ENCODE results near the gene FGGY. TPM values are rescaled to one million over a fixed set of nuclear protein-coding genes. Genes with fewer than 3 reads are reported as not detected.
"Not testable (repeated sequence)": the region's sequence is repeated elsewhere in the genome, so short reads cannot be mapped to it uniquely, and the experiment has no call there.

Gene FGGY, protein sequence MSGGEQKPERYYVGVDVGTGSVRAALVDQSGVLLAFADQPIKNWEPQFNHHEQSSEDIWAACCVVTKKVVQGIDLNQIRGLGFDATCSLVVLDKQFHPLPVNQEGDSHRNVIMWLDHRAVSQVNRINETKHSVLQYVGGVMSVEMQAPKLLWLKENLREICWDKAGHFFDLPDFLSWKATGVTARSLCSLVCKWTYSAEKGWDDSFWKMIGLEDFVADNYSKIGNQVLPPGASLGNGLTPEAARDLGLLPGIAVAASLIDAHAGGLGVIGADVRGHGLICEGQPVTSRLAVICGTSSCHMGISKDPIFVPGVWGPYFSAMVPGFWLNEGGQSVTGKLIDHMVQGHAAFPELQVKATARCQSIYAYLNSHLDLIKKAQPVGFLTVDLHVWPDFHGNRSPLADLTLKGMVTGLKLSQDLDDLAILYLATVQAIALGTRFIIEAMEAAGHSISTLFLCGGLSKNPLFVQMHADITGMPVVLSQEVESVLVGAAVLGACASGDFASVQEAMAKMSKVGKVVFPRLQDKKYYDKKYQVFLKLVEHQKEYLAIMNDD
- 8.6 TPM for polyA plus RNA-seq (2013)

DNA sequence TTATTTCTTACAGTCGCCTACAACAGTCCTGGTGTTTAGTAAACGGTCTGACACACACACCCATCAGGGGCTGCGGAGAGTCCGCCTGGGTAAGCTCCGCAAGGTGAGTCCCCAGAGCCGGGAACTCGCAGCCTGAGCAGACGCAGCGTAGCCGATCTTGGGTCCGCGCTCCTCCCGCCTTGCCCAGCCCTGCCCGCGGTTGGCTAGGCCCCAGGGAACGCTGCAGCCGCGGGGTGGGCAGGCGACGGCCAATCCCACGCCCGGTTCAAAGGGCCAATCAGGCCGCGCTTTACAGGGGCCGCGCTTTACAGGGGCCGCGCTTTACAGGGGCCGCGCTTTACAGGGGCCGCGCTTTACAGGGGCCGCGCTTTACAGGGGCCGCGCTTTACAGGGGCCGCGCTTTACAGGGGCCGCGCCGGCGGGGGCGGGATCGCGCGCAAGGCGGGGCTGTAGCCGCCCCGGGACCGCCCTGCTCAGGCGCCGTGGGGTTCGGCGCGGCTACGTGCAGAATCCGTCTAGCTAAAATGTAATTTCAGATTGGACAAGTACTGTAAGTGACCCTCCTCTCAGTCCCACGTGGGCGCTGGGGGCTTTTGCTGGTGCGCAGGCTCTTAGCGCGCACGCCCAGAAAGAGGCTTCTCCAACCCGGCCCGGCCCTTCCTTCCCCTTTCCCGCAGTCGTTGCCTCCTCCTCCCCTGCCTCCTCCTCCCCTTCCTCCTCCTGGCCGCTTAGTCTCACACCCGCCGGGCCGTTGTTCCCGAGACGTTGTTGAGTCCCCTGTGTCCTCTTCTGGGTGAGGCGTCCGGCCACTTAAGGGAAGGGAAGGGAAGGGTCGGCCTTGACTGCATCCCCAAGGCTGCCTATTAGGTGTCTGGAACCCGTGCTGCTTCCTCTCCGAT lies at the start of gene FGGY:
TSS of gene FGGY (plus strand) at position 737 of the 899 bp plus-strand sequence. CDS start 24,456 bp downstream, outside the sequence.
- under 1% methylated on average over 62 of the region's 78 CpGs for WGBS (ENCODE audit: insufficient coverage)

DNA sequence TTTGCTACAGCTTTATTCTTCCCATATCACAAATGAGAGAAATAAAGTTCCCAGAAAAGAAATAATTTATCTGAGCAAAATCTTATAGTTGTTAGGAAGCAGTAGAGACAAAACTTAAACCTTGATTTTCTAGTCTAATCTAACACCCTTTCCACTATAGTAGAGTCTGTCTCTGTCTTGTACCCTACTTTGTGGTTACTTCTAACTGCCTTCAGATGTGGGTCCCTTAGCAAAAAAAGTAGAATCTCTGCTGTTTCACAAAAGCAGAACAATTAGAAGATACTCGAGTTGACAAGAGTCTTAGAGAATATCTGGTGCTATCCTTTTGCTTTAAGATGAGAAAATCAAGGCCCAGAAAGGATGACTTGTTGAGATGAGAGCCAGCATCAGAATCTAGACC lies 48.1 kb upstream of the FGGY start:
- no peak for DNase-seq
- ChIA-PET CTCF (interaction anchor here (1.1 to 1.3 kb wide), 2 partner anchors 10 to 23 kb away, joined by 3 read pairs; no protein-coding TSS in a partner anchor), POLR2A (no interaction called here)
- H3K27ac ChIP-seq (ENCODE audit: insufficient read depth in 1 of 2, low read depth in 1 of 2, low read length in 2 of 2, poor library complexity in 1 of 2, severe bottlenecking in 2 of 2), result no peak overlapping the region
- no peak overlapping the region for H3K4me3 ChIP-seq (ENCODE audit: control insufficient read depth in 1 of 7, extremely low read depth in 1 of 7, insufficient read depth in 4 of 7, low read depth in 2 of 7, low read length in 6 of 7)
- no peaks in the 10 kb centered on the region for H3K27me3 ChIP-seq (replicated peaks in 2 of 5; ENCODE audit: control insufficient read depth in 4 of 5, insufficient read depth in 5 of 5, low read length in 4 of 5)
- no peaks in the 10 kb centered on the region for H3K36me3 ChIP-seq (ENCODE audit: control insufficient read depth in 4 of 4, insufficient read depth in 4 of 4, low read length in 3 of 4)
- 100% methylated on average over 1 of the region's 1 CpG for WGBS (ENCODE audit: insufficient coverage)
- no peaks in the 10 kb centered on the region for H3K4me1 ChIP-seq (ENCODE audit: control extremely low read depth in 1 of 4, control insufficient read depth in 4 of 4, insufficient read depth in 4 of 4, low read length in 3 of 4)
- peaks cover 0 to 12% (median 0%) of the 10 kb centered on the region in 5 experiments for H3K9me3 ChIP-seq (ENCODE audit: control extremely low read depth in 1 of 5, control insufficient read depth in 4 of 5, insufficient read depth in 2 of 5, low read depth in 1 of 5, low read length in 4 of 5)

More for the DNA sequence above, at the start of gene FGGY:
- peak within 1 kb of the TSS; percentile 84 to 87 for H3K27ac ChIP-seq (ENCODE audit: insufficient read depth in 1 of 2, low read depth in 1 of 2, low read length in 2 of 2, poor library complexity in 1 of 2, severe bottlenecking in 2 of 2)
- peak within 1 kb of the TSS; percentile 39 to 84 (median 76) for H3K4me3 ChIP-seq (ENCODE audit: control insufficient read depth in 1 of 7, extremely low read depth in 1 of 7, insufficient read depth in 4 of 7, low read depth in 2 of 7, low read length in 6 of 7)
- DNase-seq, result peak; percentile 97 to 98 (median 98)
- ChIA-PET CTCF (interaction anchor here (1.7 kb wide), 1 partner anchor 515 kb away, joined by 3 read pairs; no protein-coding TSS in a partner anchor), POLR2A (interaction anchor here (0.7 to 1.1 kb wide), 3 partner anchors 343 to 513 kb away, joined by 3 read pairs; partner anchors contain the start of gene JUN)
- peaks cover 21 to 39% (median 30%) of the 10 kb centered on the region in 4 experiments for H3K4me1 ChIP-seq (ENCODE audit: control extremely low read depth in 1 of 4, control insufficient read depth in 4 of 4, insufficient read depth in 4 of 4, low read length in 3 of 4)
- H3K9me3 ChIP-seq (ENCODE audit: control extremely low read depth in 1 of 5, control insufficient read depth in 4 of 5, insufficient read depth in 2 of 5, low read depth in 1 of 5, low read length in 4 of 5), result no peaks in the 10 kb centered on the region
- H3K36me3 ChIP-seq (ENCODE audit: control insufficient read depth in 4 of 4, insufficient read depth in 4 of 4, low read length in 3 of 4), result no peaks in the 10 kb centered on the region
- H3K27me3 ChIP-seq (replicated peaks in 2 of 5; ENCODE audit: control insufficient read depth in 4 of 5, insufficient read depth in 5 of 5, low read length in 4 of 5), result no peaks in the 10 kb centered on the region

DNA sequence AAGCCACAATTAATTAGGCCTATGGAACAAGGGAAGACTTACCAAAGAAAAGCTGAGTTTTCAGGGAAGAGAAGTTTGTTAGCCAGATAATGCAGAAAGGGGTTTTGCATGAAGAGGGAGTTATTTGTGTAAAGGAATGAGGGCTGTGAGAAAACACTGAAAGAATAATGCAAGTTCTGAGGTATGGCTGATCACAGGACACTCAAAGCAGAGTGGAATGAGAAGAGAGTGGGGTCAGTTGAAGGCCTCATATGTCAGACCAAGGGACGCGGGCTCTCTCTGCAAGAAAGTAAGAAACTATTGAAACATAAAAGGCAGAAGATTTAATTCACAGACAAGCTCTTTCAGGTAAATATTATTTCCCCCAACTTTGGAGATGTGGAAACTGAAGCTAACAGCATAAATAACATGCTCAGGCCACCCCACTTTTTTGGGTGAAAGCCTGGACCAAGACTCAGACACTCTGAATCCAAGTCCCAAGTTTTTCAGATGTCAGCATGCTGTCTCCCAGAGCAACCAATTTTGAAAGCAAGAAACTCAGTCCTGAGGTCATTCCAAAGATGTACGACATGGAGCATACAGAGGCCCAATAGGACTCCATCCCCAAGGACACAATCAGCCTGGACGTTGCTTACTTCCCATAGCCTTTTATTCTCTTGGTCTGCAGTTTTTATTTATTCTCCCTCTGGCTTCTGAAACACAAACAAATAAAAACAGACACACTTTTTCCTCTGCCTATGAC lies 47.3 kb upstream of the FGGY start:
- H3K27me3 ChIP-seq (replicated peaks in 2 of 5; ENCODE audit: control insufficient read depth in 4 of 5, insufficient read depth in 5 of 5, low read length in 4 of 5), result no peaks in the 10 kb centered on the region
- ChIA-PET CTCF (no interaction called here), POLR2A (no interaction called here)
- peaks cover 0 to 12% (median 0%) of the 10 kb centered on the region in 5 experiments for H3K9me3 ChIP-seq (ENCODE audit: control extremely low read depth in 1 of 5, control insufficient read depth in 4 of 5, insufficient read depth in 2 of 5, low read depth in 1 of 5, low read length in 4 of 5)
- H3K27ac ChIP-seq (ENCODE audit: insufficient read depth in 1 of 2, low read depth in 1 of 2, low read length in 2 of 2, poor library complexity in 1 of 2, severe bottlenecking in 2 of 2), result no peak overlapping the region
- WGBS (ENCODE audit: insufficient coverage), result 91% methylated on average over 2 of the region's 4 CpGs
- no peak for DNase-seq
- H3K36me3 ChIP-seq (ENCODE audit: control insufficient read depth in 4 of 4, insufficient read depth in 4 of 4, low read length in 3 of 4), result no peaks in the 10 kb centered on the region
- no peak overlapping the region for H3K4me3 ChIP-seq (ENCODE audit: control insufficient read depth in 1 of 7, extremely low read depth in 1 of 7, insufficient read depth in 4 of 7, low read depth in 2 of 7, low read length in 6 of 7)
- H3K4me1 ChIP-seq (ENCODE audit: control extremely low read depth in 1 of 4, control insufficient read depth in 4 of 4, insufficient read depth in 4 of 4, low read length in 3 of 4), result no peaks in the 10 kb centered on the region

DNA sequence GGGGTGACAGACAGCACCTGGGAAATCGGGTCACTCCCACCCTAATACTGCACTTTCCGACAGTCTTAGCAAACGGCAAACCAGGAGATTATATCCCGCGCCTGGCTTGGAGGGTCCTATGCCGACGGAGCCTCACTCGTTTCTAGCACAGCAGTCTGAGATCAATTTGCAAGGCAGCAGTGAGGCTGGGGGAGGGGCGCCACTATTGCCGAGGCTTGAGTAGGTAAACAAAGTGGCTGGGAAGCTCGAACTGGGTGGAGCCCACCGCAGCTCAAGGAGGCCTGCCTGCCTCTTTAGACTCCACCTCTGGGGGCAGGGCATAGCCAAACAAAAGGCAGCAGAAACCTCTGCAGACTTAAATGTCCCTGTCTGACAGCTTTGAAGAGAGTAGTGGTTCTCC lies 45.8 kb upstream of the FGGY start:
- H3K4me1 ChIP-seq (ENCODE audit: control extremely low read depth in 1 of 4, control insufficient read depth in 4 of 4, insufficient read depth in 4 of 4, low read length in 3 of 4); CTCF ChIA-PET; POLR2A ChIA-PET; H3K27ac ChIP-seq (ENCODE audit: insufficient read depth in 1 of 2, low read depth in 1 of 2, low read length in 2 of 2, poor library complexity in 1 of 2, severe bottlenecking in 2 of 2); DNase-seq; H3K27me3 ChIP-seq (replicated peaks in 2 of 5; ENCODE audit: control insufficient read depth in 4 of 5, insufficient read depth in 5 of 5, low read length in 4 of 5); H3K36me3 ChIP-seq (ENCODE audit: control insufficient read depth in 4 of 4, insufficient read depth in 4 of 4, low read length in 3 of 4); H3K4me3 ChIP-seq (ENCODE audit: control insufficient read depth in 1 of 7, extremely low read depth in 1 of 7, insufficient read depth in 4 of 7, low read depth in 2 of 7, low read length in 6 of 7): not testable (repeated sequence)
- peaks cover 0 to 12% (median 0%) of the 10 kb centered on the region in 5 experiments for H3K9me3 ChIP-seq (ENCODE audit: control extremely low read depth in 1 of 5, control insufficient read depth in 4 of 5, insufficient read depth in 2 of 5, low read depth in 1 of 5, low read length in 4 of 5)
- WGBS (ENCODE audit: insufficient coverage), result 89% methylated on average over 9 of the region's 12 CpGs

DNA sequence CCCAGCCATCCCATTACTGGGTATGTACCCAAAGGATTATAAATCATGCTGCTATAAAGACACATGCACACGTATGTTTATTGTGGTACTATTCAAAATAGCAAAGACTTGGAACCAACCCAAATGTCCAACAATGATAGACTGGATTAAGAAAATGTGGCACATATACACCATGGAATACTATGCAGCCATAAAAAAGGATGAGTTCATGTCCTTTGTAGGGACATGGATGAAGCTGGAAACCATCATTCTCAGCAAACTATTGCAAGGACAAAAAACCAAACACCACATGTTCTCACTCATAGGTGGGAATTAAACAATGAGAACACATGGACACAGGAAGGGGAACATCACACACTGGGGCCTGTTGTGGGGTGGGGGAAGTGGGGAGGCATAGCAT lies 40.5 kb upstream of the FGGY start:
- H3K27me3 ChIP-seq (replicated peaks in 2 of 5; ENCODE audit: control insufficient read depth in 4 of 5, insufficient read depth in 5 of 5, low read length in 4 of 5); CTCF ChIA-PET; H3K36me3 ChIP-seq (ENCODE audit: control insufficient read depth in 4 of 4, insufficient read depth in 4 of 4, low read length in 3 of 4); H3K4me3 ChIP-seq (ENCODE audit: control insufficient read depth in 1 of 7, extremely low read depth in 1 of 7, insufficient read depth in 4 of 7, low read depth in 2 of 7, low read length in 6 of 7); POLR2A ChIA-PET; H3K4me1 ChIP-seq (ENCODE audit: control extremely low read depth in 1 of 4, control insufficient read depth in 4 of 4, insufficient read depth in 4 of 4, low read length in 3 of 4); H3K27ac ChIP-seq (ENCODE audit: insufficient read depth in 1 of 2, low read depth in 1 of 2, low read length in 2 of 2, poor library complexity in 1 of 2, severe bottlenecking in 2 of 2); H3K9me3 ChIP-seq (ENCODE audit: control extremely low read depth in 1 of 5, control insufficient read depth in 4 of 5, insufficient read depth in 2 of 5, low read depth in 1 of 5, low read length in 4 of 5); DNase-seq: not testable (repeated sequence)
- WGBS (ENCODE audit: insufficient coverage), result no CpG with 5 or more reads among the region's 1 CpG

DNA sequence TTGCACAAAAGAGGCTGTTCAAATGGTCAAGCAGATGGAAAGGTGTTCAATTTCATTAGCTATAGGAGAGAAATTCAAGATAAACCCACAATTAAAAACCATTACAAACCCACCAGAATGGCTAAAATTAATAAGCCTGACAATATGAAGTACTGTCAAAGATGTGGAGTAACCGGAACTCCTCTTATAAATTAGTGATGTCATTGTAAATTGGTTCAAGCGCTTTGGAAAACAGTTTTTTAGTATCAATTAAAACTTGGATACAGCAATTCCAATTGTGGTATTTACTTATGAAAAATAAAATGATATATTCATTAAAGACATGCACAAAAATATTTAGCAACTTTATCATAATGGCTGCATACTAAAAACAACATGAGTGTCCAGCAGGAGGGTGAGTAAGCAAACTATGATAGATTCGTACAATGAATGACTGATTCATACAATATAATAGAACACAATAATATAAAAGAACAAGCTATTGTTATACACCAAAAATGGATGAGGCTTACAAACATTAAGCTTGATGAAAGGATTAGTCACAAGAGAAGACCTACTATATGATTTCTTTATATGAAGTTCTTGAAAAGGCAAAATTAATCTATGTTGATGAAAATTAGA lies 38.4 kb upstream of the FGGY start:
- no peaks in the 10 kb centered on the region for H3K4me1 ChIP-seq (ENCODE audit: control extremely low read depth in 1 of 4, control insufficient read depth in 4 of 4, insufficient read depth in 4 of 4, low read length in 3 of 4)
- H3K9me3 ChIP-seq (ENCODE audit: control extremely low read depth in 1 of 5, control insufficient read depth in 4 of 5, insufficient read depth in 2 of 5, low read depth in 1 of 5, low read length in 4 of 5), result no peaks in the 10 kb centered on the region
- H3K27ac ChIP-seq (ENCODE audit: insufficient read depth in 1 of 2, low read depth in 1 of 2, low read length in 2 of 2, poor library complexity in 1 of 2, severe bottlenecking in 2 of 2), result no peak overlapping the region
- ChIA-PET CTCF (interaction anchor here (0.8 kb wide), 1 partner anchor 10 kb away, joined by 3 read pairs; no protein-coding TSS in a partner anchor), POLR2A (no interaction called here)
- WGBS (ENCODE audit: insufficient coverage), result no CpG with 5 or more reads among the region's 3 CpGs
- no peaks in the 10 kb centered on the region for H3K27me3 ChIP-seq (replicated peaks in 2 of 5; ENCODE audit: control insufficient read depth in 4 of 5, insufficient read depth in 5 of 5, low read length in 4 of 5)
- no peaks in the 10 kb centered on the region for H3K36me3 ChIP-seq (ENCODE audit: control insufficient read depth in 4 of 4, insufficient read depth in 4 of 4, low read length in 3 of 4)
- no peak overlapping the region for H3K4me3 ChIP-seq (ENCODE audit: control insufficient read depth in 1 of 7, extremely low read depth in 1 of 7, insufficient read depth in 4 of 7, low read depth in 2 of 7, low read length in 6 of 7)
- DNase-seq, result no peak
